Colon (tissue), 2 donors: ENCODE results near the gene TSHZ2.

Experiments used
- FAIRE-seq: peaks from 2 replicates; lab custom pipeline; 2012; peaks lifted over from hg19 to GRCh38; lab: Jason Lieb, UNC
- donor health status: control.
- donor health status: control.

TSHZ2 gene

DNA sequence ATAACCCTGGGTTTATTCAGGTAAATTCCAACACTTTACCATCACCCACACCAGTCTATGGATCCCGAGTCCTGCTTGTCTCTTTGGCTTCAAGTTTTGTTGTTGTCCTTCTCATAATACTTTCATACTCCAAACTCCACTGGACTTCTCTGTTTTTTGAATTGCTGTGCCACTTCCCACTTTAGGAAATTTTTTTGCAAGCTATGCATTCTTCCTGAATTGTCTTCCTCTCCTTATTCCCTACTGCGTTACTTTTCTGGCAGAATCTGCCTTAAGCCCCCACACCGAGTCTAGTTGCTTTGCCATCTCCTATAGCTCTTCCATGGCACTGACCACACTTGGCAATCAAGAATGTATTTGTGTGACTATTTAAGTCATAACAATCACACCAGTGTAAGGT lies 96.1 kb downstream of the TSHZ2 start:
- no peak for FAIRE-seq

DNA sequence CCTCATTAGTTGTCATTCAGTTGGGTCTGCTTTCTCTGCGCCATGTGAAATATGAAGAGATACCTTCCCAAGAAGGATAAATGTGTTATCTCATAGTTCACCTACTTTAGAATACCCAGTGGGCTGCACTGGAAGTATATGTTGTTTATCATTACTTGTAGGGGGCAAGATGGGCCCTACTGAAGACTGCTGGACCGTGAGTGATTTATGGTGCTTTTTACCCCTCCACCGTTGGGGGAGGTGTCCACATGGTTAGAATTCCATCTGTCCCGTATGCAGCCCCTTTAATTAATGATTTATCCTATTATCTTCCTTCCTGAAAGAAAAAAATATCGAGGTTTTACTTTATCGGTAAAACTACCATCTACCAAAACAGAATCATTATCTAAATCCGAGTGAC lies 97.0 kb downstream of the TSHZ2 start:
- FAIRE-seq = no peak

DNA sequence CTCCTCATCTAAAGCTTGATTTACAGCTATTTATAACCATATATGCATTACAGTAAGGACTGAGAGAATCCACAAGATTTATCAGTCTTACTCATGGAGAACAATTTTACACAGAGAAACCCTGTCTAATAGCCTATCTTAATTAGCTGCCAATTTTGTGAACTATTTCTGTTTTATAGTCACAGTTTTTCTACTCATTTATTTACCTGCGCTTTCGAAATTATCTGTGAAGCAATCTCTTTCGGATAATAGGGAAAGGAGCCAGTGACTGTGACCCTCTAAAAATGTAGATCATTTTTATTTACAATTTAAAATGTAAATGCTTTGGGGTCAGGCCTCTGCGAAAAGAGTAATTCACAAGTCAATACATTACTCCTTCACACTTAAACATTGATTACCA lies 98.1 kb downstream of the TSHZ2 start:
- no peak for FAIRE-seq

DNA sequence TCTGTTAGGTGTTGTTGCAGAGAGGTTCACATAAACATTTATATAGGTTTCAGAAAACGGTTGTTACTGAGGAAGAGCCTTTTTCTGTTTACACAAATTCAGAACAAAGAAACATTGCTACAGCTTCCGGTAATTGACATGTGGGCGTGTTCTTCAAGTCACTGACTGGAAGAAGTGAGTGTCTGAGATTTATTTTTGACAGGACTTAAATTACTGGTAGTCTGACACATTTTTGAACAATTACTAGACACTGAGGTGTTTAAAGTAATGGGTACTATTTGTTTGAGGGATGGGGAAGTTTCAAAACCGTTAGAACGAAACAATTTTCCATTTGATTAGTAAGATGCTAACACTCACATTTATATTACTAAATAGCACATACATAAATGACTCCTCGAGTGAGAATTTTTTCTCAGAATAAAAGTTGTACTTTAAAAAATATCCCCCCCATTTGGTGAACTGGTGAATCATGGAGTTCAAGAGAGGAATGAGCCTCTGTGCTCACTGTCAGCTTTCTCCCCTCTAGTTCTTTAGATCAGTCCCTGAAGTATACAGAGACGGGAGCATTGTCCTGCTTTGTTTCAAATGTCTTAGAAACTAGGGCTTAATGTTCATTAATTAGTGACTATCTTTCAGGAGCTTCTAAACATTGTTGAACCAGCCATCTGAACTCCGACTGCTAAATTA lies 98.7 kb downstream of the TSHZ2 start:
- no peak for FAIRE-seq

DNA sequence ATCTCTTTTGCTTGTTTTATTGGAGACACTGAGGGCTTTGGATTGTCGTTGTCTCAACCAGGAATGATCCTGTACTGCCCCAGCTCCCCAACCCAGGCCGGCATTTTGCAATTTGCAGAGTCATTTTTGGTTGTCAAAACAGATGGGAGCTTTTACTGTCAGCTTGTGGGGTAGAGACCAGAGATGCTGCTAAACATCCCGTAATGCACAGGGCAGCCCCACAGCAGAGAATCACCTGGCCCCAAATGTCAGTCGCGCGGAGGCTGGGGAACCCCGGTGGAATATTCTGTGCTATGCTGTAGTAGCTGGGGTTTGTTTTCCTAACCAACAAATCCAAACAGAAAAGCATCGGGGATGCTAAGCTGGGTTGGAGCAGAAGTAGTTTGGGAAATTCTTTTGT lies 99.7 kb downstream of the TSHZ2 start:
- no peak for FAIRE-seq

DNA sequence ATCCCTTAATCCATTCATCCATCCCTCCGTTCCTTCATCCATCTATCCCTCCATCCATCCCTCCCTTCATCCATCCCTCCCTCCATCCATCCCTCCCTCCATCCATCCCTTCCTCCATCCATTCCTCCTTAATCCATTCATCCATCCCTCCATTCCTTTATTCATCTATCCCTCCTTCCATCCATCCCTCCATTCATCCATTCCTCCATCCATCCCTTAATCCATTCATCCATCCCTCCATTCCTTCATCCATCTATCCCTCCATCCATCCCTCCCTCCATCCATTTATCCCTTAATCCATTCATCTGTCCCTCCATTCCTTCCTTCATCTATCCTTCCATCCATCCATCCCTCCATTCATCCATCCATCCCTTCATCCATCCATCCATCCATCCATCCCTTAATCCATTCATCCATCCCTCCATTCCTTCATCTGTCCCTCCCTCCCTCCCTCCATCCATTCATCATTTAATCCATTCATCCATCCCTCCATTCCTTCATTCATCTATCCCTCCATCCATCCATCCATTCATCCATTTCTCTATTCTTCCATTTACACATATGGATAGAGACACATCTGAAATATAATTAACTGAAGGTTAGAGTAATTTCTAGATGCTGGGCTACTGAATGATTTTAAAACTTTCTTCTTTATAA lies 100.9 kb downstream of the TSHZ2 start:
- no peak for FAIRE-seq

DNA sequence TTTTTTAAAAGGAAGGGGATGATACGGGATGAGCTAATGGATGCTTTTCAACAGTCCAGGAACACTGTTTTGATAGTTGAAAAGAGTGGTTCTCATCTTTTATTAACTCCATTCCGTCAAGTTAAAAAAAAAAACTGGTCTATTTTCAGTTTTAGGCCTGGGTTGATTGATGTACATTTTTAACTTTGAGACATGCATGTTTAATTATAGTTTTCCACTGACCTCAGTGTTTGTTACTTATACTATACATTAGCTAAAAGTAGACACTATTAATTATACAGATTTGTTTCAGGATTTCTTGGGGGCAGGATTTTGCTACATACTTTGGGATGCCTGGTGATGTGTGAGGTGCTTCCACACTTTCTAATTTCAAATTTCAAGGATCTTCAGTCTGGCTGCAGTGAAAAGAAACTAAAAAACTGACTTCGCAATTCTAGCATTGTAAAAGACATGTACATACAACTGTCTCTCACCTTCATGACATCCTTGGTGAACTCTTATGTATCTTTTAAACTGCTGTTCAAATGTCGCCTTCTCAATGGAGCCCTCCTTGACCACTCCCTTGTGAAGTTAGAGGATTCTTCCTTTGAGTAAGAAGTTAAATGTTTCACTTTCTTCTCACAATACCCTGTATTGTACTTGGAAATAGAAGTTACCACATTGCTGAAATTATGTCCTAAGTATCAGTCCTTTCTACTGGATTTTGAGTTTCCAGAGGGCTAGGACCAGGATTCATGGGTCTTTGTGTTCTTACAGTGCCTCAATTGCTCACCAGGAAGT lies 101.7 kb downstream of the TSHZ2 start:
- FAIRE-seq = no peak

DNA sequence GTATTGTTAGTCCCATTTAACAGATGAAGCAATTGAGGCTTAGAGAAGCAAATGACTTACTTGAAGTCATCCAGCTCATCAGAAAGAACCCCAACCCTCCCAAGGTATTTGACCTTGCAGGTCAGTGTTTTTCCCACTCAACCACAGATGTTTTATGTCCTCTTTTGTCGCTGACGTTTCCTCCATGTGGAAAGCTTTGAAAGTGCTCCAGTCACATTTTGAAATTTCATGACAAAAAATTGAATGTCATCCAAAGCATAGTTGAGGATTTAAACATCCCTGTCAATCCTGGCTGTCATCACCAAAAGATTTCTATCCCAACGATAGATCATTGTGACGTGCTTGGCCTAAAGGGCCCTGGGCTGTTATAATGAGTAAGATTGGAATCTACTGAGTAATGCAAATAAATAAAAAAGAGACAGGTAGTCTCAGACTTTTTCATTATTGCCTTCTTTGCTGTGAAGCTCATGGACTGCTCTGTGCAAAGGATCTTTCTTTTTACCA lies 102.7 kb downstream of the TSHZ2 start:
- FAIRE-seq = no peak

DNA sequence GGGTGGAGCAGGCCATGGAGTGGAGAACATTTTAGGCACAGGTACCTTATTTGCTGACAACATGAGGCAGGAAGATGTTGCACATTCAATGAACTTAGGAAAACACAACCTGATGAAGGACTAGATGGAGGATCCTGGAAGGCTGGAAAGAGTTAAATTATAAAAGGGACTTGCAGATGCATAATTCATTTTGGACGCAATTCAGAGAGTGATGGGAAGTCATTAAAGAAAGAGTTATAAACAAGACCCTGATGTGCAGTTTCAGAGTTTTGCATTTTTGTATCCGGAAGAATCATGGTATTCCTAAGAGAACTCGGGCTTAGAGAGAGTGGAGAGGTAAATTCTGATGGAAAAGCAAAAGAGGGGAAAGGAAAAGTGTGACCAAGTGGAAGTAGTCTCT lies 104.5 kb downstream of the TSHZ2 start:
- FAIRE-seq = no peak

DNA sequence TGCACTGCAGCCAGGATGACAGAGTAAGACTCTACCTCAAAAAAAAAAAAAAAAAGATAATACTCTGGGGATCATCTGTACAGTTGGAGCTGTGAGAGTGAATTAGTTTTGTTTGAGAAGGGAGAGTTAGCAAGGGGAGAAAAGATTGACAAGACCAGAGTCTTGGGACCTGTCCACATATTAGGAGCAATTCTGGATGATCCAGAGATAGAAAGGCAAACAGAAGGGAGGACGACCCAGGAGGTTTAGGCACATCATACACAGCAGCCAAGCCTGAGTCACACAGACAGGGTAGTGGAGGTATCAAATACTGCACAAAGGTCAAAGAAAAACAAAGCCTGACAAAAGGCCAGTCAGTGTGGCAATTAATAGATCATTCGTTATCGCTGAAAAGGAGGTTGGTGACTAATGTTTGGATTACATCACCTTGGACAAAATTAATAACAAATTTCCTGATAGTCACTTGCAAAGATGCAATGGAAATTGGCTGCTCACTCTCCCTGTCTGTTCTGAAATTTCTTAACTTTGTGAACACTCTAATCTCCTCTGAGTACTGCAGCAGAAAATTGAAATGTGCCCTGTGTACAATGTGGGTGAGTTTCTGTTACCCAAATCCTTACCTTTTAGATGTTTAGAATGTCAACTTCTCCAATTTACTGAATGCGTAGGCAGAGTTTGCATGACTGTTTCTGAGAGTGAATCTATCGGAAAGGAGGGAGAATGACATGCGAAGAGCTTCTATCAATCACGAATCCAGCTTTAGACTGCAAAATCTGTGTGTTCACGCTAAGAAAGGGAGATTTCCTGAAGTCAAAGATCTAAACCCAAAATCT lies 105.4 kb downstream of the TSHZ2 start:
- no peak for FAIRE-seq

DNA sequence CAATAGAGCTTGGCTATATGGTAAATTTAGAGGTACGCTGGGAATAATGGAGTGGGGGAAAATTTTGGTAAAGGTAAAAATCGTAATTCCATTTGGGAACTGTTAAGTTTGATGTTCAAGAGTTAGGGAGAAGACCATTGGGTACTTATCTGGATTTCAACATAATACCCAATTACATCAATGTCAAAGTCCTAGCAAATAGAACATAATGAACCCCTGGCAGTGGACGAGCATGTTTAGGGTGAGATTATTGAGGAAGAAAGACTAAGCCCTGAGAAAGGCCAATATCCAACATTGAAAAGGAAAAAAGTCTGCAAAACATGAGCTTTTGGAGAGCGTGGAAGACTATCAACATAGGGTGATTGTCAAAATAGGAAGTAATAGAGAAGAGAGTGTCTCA lies 106.6 kb downstream of the TSHZ2 start:
- FAIRE-seq = no peak

DNA sequence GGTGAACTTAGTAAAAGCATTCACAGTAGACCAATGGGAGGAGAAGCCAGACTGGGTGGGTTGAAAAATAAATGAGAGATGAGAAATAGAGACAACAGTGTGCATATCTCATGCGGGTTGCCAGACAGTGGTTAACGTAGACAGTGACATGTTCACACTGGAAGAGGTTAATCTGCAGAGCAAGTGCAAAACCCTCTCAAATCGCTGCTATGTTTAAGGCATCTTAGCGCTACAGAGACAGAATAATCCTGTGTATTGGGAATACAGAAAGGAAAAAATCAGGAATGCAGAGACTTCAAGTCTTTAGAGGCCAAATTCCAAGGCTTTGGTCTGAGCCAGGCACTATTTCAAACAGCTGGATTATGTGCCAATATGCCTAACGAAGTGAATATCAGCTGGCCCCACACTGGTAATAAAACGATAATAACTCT lies 107.1 kb downstream of the TSHZ2 start:
- FAIRE-seq = no peak

DNA sequence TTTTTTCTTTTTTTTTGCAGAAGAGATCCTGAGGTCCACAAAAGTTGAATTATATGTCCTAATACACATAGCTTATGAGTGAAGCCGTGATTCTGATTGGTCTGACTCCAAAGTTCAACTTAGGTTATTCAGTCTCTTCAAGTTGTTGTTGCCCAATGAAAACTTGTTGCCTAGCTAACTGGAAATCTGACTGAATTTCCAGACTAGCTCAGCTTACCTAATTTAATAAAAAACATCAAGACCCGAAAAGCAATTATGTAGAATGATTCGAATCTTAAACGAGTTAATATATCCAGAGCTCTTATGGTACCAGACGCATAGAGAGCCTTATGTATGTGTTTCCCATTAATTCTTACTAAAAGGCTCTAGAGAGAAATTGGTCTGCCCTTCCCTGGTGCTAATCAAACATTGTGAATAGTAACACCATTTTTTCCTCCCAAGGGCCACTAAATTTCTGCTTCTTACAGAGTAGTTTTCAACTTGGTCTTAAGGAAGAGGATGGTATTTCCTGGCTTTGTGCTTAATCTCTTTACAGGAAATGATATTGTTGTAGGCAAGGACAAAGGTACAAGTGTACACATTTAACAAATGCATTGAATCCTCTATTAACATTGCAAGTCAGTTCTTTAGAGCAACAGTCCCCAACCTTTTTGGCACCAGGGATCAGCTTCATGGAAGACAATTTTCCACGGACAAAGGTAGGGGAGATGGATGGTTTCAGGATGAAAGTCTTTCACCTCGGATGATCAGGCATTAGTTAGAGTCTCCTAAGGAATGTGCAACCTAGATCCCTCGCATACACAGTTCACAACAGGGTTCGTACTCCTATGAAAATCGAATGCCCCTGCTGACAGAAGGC lies 107.9 kb downstream of the TSHZ2 start:
- FAIRE-seq = no peak

DNA sequence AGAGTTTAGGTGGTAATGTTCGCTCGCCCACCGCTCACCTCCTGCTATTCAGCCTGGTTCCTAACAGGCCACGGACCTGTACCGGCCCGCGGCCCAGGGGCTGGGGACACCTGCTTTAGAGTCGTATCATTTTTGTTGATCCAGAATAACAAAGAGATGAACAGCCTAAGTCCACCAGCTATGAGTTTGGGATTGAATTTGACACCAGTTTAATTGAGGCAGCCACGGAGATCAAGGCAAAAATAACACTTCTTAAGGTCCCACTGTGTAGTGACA lies 108.5 kb downstream of the TSHZ2 start:
- no peak for FAIRE-seq

DNA sequence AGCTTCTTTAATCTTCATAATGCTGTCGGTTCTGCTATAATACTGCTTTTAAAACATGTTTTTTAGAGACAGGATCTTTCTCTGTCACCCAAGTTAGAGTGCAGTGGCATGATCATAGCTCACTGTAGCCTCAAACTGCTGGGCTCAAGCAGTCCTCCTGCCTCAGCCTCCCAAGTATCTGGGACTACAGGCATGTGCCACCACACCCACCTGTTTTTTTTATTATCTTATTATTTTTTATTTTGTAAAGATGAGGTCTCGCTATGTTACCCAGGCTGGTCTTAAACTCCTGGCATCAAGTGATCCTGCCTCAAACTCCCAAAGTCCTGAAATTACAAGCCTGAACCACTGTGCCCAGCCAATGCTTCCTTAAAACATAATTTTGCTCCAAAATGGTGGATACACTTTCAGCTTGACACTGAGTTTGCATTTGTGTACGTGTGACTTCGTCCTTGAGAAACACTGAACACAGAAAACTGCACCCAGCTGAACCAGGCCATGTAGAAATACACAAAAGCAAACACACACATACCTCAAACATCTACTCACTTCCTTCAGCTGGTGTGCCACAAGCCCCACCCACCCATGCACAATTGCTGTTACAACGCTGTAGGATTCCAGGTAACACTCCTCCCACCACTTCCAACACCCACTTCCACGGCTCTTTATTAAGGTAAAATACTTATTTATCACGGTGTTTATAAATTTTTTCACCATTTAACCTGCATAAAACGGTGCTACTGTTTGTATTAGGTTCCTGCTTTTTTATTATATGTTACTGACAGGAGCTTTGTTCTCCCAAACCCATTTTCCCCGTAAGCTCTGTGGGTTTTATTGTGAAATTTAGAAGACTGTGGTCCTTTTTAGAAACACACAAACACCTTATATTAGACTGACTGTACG lies 109.1 kb downstream of the TSHZ2 start:
- FAIRE-seq = no peak

DNA sequence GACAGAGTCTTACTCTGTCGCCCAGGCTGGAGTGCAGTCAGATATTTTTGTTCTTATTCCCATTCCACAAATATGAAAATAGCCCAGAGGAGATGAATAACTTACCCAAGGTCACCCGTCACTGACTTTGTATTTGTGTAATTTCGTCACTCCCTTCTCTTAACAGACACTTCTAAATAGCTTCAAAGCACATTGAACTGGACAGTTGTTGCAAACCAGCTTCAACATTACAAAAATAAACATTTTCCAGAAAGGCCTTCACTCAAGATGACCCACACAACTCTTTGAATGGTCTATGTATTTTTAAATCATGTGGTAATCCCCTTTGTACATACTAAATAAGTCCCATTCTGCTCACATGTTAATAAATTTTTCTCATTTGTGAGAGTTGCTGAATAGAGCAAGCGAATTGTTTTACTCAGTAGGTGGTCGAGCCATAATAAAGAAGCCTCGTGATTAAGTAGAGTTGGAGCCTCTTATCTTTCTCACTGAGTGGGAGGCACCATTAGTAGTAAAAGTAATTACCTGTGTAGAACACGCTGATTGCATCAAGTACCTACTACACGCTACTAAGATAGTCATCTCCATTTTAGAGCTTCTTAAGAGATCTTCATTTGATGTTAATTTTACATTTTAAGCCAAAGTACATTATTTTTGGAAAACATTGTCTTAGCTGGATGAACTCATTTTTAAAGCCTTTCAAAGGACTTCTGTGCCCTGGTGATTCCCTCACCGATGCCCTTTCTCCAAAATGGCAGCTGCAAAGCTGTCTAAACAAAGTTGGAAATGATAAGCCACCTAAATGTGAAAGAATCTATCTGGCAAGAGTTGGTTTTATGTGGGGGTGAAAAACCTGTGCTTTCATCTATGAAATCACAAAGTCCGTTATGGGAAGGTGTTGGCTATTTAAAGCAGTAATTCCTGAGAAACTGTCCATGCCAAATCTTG lies 110.0 kb downstream of the TSHZ2 start:
- no peak for FAIRE-seq

DNA sequence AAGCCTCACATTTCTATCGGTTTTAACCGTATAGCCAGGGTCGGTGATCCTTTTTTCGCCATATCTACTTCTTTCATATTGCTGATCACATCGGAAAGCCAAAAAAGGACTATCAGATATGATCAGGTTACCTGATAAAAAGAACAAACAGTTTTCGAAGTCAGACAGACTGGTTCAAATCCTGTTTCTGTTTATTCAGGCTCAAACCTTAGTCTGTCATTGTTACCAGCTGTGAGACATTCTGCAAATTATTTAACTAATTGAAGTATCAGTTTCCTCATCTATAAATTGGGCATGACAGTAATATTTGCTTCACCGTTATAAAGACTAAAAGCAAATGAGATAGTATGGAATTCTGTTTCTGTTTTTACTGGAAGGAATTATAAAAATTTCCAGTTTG lies 111.3 kb downstream of the TSHZ2 start:
- no peak for FAIRE-seq

DNA sequence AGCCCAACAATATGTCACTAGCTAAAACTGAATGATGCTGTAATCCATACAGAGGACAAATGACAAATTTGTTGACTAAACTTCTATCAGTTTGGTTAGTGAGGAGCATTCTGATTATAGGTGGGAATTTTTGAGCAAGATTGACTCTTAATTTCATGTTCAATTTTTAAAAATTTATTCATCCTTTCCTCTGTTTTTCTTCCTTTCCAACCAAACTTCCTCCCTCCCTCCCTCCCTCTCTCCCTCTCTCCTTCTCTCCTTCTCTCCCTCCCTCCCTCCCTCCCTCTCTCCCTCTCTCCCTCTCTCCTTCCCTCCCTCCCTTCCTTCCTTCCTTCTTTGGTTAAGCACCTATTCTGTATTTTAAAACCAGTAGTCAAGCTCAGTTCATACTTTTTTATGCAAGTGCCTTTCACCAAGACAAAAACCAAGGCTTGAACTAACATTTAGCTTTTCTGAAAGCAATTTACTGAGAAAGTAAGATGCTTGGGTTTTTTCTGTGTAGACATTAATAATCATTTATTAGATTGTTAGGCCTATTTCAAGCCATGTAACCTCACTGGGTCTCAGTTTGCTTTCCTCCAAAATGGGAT lies 112.3 kb downstream of the TSHZ2 start:
- no peak for FAIRE-seq

DNA sequence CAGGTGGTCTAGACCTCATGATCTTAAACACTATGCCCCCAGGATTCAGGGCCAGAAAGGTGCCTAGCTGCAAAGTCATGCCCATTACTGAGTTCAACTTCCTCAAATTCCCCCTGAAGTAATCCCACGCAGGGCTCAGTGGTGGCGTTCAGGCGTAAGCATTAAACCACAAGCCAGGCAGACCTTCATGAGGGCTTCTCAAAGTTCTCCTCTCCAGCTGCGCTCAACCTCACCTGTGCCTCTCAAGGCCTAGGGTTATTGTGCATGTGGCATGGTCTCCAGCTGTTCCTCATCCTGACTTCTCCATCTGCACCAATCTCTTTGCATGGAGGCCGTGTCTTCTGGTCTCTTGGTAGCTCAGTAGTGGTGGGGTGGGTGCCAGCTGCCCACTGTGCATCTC lies 113.6 kb downstream of the TSHZ2 start:
- FAIRE-seq = no peak
